Activated CD4-positive, alpha-beta memory T cell treated with anti-CD3 and anti-CD28 coated beads, Interleukin-2, amount 10 ng/mL, durations not matched to agents 7 days and 5 days (primary cell): Measurements from ENCODE around the gene SMARCD3. TPM values are rescaled to one million over a fixed set of nuclear protein-coding genes. Genes with fewer than 3 reads are reported as not detected.

Source experiments
- CTCF ChIA-PET: fragments of 350-600 bp; sonication (Branson Sonifier 250); formaldehyde crosslinking; loops from one replicate; lab custom pipeline; 2021; ENCODE audit warnings: antibody characterized with exemption, inconsistent platforms; lab: Charles Lee
- POLR2A ChIA-PET: fragments of 350-600 bp; sonication (Branson Sonifier 250); formaldehyde crosslinking; loops from one replicate; lab custom pipeline; 2021; ENCODE audit warnings: antibody characterized with exemption; lab: Charles Lee
- DNase-seq: peaks from one replicate; pipeline ENCODE4 v3.0.0-alpha.2; 2020
- H3K27ac Mint-ChIP-seq: one replicate; pipeline ENCODE4 v1.8.0; 2021; ENCODE audit warnings: mild to moderate bottlenecking, mixed read lengths
- H3K27me3 Mint-ChIP-seq: one replicate; pipeline ENCODE4 v1.8.0; 2021; ENCODE audit warnings: mixed read lengths
- H3K36me3 Mint-ChIP-seq: one replicate; pipeline ENCODE4 v1.8.0; 2021; ENCODE audit warnings: low read depth, mixed read lengths
- H3K4me1 Mint-ChIP-seq: one replicate; pipeline ENCODE4 v1.8.0; 2021; ENCODE audit warnings: mixed read lengths
- H3K4me3 Mint-ChIP-seq: one replicate; pipeline ENCODE4 v1.8.0; 2021; ENCODE audit warnings: mild to moderate bottlenecking, mixed read lengths
- H3K9me3 Mint-ChIP-seq: one replicate; pipeline ENCODE4 v1.8.0; 2021; ENCODE audit warnings: mixed read lengths
- total RNA-seq, 2 experiments: library from RNA; stranded (reverse); gene quantifications; one replicate each; pipeline ENCODE4 v1.2.3, GENCODE V29; 2021

SMARCD3 gene
- total RNA-seq, 2 experiments from 2014 or later = 1.5 to 2.7 TPM

DNA sequence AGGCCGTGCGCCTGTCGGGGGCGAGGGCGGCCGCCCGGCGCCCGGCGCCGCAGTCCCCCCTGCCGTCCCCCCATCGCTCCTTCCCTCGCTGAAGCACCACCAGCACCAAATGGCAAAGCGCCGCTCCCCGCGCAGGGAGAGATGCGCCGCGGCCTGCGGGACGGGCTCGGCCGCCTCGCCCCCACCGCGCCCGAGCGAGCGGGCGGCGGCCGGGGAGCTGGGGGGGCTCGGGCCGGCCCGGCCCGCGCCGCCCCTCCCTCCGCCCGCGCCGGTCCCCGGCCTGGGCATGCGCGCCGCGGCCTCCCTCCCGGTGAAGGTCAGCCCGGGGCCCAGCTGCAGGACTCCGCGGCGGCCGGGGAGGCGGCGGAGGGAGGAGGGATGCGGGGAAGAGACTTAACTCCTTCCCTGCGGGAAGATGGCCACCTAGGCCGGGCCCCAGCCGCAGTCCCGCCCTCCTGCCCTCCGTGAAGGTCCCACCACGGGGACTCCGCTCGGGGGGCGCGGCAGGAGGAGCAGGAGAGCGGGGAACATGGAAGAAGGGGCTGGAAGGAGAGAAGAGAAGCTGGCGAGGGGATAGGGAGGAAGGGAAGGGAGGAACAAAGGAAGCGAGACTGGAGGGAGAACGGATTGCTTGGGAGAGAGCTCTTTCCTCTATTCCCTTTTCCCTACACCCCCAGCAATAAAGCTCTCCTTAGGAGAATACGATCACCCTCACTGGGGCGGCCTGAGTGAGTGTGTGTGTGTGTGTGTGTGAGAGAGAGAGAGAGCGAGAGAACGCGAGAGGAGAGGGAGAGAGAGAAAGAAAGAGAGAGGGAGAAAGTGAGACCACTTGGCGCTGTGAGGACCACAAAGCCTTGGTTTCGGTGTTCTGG lies 3.4 kb upstream of the SMARCD3 start:
- Mint-ChIP-seq H3K4me1 (peaks cover 18% of the 10 kb centered on the region), H3K4me3 (no peak overlapping the region), H3K9me3 (no peaks in the 10 kb centered on the region), H3K27me3 (peaks cover 82% of the 10 kb centered on the region), H3K36me3 (no peaks in the 10 kb centered on the region), H3K27ac (no peak overlapping the region)
- CTCF ChIA-PET = interaction anchor here (1.5 kb wide), 1 partner anchor 8 kb away, joined by 3 read pairs; no protein-coding TSS in a partner anchor
- POLR2A ChIA-PET = no interaction called here
- DNase-seq = no peak

DNA sequence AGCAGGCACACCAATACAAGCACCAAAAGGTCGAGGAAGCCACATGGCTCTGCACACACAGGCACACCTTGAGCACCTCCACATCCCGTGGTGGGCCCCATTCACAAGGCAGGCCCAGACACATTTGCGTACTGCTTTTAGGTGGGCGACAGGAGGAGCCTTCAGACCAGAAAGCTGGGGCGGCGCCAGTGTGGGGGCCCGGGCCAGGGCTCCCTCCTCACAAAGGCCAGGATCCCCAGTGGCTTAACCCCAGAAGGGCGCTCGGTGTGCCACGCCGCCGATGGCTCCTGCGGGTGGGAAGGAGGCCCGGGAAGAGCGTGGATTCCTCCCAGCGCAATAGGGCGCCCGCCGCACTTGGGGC lies 2.8 kb upstream of the SMARCD3 start:
- Mint-ChIP-seq H3K27me3 (peaks cover 83% of the 10 kb centered on the region), H3K4me1 (peaks cover 18% of the 10 kb centered on the region), H3K4me3 (no peak overlapping the region), H3K27ac (no peak overlapping the region), H3K9me3 (no peaks in the 10 kb centered on the region), H3K36me3 (no peaks in the 10 kb centered on the region)
- CTCF ChIA-PET = no interaction called here
- POLR2A ChIA-PET = no interaction called here
- DNase-seq = no peak

DNA sequence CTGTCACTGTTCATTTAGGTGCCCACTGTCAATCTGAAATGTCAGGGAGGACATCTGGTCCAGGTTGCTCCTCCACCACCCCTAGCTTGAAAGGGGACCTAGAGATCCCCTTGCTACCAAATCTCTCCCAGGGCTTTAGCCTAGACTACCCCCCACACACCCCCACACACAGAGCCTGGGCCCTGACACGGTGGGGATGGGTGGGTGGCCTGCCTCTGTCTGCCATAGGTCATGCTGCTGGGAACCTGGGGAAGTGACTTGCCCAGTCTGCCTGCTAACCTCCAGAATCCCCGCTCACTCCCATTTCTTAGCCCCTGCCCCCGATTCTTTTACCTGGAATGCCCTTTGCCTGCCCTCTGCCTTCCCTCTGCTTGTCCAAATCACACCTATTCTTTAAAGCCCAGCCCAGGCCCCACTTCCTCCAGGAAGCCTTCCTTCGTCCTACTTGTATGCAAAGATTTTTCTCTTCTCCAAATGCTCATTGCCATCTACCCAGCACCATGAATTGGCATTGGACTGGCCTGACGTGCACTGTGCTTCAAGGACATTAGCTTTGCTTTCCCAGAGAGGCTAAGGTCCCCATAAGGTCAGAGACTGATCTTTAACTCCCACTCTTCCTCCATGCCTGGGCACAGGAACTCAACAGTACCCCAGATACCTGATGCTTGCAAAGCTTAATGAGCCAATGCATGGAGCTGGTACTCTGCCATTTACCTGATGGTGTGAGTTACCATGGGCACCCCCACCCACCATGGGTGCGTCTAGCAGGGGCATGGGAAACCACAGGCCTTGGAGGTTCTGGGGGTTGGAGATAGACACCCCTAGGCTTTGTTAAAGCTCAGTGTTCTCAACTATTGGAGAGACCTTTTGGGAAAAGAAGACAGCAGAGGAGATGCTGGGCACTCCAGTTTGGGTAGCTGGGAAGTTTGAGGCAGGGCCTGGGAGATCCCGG lies 2.0 kb upstream of the SMARCD3 start:
- CTCF ChIA-PET = no interaction called here
- POLR2A ChIA-PET = no interaction called here

DNA sequence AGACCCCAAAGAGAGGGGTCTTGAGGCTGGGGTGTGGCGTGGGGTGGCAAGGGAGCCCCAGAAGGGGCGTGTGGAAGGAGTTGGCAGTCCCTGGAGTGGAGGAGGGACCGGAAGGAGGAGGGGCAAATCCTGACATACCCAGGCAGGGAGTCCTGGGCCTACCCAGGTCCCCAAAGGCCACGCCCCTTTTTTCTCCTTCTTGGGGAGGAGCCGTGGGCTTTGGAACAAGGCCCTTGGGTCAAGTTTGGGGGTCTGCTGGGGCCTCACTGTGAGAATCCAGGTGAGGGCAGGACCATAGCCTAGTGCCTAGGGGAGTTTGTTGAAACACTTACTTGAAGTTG lies 1.2 kb upstream of the SMARCD3 start:
- no peak overlapping the region for H3K27ac Mint-ChIP-seq
- no peaks in the 10 kb centered on the region for H3K9me3 Mint-ChIP-seq
- H3K4me3 Mint-ChIP-seq = no peak overlapping the region
- peaks cover 81% of the 10 kb centered on the region for H3K27me3 Mint-ChIP-seq
- ChIA-PET CTCF (no interaction called here), POLR2A (no interaction called here)
- H3K36me3 Mint-ChIP-seq = no peaks in the 10 kb centered on the region
- no peak for DNase-seq
- peaks cover 26% of the 10 kb centered on the region for H3K4me1 Mint-ChIP-seq

More for the DNA sequence above, 2.0 kb upstream of the SMARCD3 start:
- Mint-ChIP-seq H3K27me3 (peaks cover 85% of the 10 kb centered on the region), H3K9me3 (no peaks in the 10 kb centered on the region), H3K4me1 (peaks cover 22% of the 10 kb centered on the region), H3K36me3 (no peaks in the 10 kb centered on the region), H3K27ac (no peak overlapping the region), H3K4me3 (no peak overlapping the region)
- DNase-seq = no peak

DNA sequence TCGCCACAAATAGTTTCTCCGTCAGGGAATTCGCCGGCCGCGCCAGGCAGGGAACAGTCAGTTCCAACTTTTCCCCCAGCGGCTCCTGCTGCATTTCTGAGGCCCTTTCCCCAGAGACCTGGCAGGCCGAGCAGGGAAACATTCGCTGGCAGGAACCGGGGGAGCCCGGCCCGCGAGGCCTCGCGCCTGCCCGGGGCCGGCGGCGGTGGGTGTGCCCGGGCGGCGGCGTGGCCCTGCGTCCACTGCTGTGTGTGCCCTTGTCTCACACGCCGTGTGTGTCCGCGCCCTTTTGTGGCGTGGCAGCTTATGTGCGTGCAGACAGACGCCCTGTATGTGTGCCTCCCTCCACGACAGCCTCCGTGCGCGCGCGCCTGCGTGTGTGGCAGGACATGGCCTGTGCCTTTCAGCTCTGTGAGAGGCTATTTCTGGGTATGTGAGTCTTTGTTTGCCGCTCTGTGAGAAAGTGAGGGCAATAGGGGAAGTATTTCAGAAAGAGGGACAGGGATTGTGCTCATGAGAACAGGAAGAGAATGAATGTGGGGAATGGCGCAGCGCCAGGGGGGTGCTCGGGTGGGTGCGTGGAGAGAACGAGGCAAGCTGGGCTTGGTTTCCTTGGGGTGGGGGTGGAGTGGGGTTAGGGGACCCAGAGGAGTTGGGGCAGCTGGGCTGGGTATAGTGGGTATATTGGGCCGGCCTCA lies 689 bp upstream of the SMARCD3 start:
- Mint-ChIP-seq H3K9me3 (no peaks in the 10 kb centered on the region), H3K4me3 (no peak overlapping the region), H3K27ac (no peak overlapping the region), H3K27me3 (peaks cover 80% of the 10 kb centered on the region), H3K4me1 (peaks cover 31% of the 10 kb centered on the region), H3K36me3 (no peaks in the 10 kb centered on the region)
- ChIA-PET CTCF (interaction anchor here (0.6 kb wide), 1 partner anchor 18 kb away, joined by 4 read pairs; no protein-coding TSS in a partner anchor), POLR2A (no interaction called here)
- no peak for DNase-seq

DNA sequence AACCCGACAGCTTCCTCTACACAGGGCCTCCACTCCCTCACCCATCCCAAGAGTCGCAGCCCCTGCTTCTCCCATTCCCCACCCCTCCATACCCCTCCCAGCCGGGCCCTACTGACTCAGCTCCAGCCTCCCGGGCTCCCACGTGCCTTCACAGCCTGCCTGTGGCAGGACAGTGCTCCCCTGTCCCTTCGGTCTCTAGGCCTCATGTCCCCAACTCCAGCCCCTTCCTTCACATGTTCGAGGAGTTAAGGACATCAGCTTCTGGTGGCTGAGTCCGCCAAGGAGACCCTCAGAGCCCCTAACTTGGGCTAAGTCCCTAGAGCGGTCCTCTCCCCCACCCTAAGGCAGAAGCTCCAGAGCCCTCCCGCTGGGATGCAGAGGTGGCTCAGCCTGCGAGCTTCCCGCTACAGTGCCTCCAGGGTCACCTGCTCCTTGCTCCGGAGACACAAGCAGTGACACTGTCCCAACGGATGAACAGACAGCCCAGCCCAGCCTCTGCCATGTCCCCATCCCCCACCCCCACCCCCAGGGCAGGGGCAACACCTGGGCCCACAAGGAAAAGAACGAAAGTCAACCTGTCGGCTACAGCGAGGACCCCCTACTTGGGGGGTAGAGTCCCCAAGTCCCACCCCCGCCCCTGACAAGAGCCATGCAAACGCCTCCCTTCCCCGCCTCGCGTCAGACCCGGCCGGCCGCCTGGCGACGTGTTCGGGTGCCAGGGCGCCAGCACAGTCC lies 716 bp downstream of the SMARCD3 start:
- Mint-ChIP-seq H3K4me1 (peaks cover 45% of the 10 kb centered on the region), H3K9me3 (no peaks in the 10 kb centered on the region), H3K27me3 (peaks cover 67% of the 10 kb centered on the region), H3K4me3 (no peak overlapping the region), H3K36me3 (no peaks in the 10 kb centered on the region), H3K27ac (no peak overlapping the region)
- POLR2A ChIA-PET = no interaction called here
- no peak for DNase-seq
- CTCF ChIA-PET = interaction anchor here (0.7 to 1.8 kb wide), 5 partner anchors 12 to 124 kb away, joined by 3 to 6 read pairs (median 4); partner anchors contain the start of gene ABCF2

DNA sequence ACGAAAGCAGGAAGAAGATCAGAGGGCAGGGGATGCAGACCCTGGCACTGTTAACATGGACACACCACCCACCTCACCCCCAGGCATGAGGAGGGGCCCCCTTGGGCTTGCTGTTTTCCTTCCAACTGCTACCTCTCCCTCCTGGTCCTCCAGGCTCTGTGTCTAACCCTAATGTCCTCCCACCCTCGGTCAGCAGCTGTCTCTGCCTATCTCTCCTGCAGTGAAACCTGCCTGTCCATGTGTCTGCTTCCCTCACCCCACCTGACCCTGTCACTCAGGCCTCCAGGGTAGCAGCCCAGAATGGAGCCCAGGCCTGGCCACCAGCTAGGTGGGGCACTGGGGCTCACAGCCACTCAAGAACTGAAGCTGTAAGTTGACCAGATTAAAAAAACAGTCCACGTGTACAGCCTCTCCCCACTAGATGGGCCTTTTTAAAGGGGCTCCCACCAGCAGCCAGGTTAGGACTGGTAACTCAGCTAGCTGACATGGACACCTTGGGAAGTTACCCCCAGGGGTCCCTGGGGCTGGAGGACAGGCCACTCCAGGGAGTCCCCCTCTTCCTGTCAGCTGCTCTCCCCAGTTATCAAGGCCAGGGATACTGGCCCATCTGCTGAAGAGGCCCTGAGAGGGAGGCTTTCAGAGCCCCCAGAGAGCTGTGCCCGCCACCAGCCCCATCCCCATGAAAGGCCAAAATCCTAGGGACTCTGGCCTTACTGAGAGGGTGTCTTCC lies 1.5 kb downstream of the SMARCD3 start:
- peaks cover 45% of the 10 kb centered on the region for H3K4me1 Mint-ChIP-seq
- no peak overlapping the region for H3K27ac Mint-ChIP-seq
- POLR2A ChIA-PET = interaction anchor here (0.9 kb wide), 1 partner anchor 96 kb away, joined by 4 read pairs; no protein-coding TSS in a partner anchor
- CTCF ChIA-PET = interaction anchor here (0.7 to 1.8 kb wide), 5 partner anchors 13 to 123 kb away, joined by 3 to 6 read pairs (median 4); partner anchors contain the start of gene ABCF2
- no peaks in the 10 kb centered on the region for H3K9me3 Mint-ChIP-seq
- H3K4me3 Mint-ChIP-seq = no peak overlapping the region
- H3K36me3 Mint-ChIP-seq = no peaks in the 10 kb centered on the region
- peaks cover 60% of the 10 kb centered on the region for H3K27me3 Mint-ChIP-seq
- DNase-seq = no peak

DNA sequence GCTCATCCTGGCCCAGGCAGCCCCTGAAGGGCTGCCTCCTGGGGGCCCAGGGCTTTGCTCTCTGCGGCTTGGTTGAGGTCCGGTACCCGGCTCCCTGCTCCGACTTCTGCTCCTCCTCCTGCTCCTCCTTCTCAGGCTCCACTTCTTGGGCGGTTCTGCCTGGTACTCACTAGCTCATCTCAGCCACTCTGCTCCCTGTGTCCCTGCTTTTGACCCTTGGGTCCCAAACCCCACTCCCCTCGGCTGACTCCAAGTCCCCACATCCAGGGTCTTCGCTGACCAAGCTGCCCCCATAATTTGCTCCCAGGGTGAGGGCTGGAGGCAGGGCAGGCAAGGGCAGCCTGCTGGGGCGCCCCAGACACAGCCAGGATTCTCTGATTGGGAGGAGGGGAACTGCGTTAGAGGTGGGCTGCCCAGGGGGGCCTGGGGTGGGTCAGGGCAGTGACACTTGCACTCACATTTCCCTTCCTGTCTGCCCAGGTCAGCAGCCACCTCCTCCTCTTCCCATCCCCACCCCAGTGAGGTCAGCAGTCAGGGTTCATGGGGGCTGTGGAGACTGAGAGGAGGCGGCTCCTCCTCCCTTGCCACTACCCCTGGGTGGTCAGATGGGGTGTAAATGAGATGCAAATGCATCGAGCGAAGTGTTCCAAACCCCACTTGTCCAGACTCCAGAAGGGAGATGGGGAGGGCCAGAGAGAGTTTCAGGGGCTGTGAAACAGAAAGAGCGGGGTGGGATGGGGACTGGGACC lies 2.2 kb downstream of the SMARCD3 start:
- ChIA-PET POLR2A (interaction anchor here (0.9 kb wide), 1 partner anchor 97 kb away, joined by 4 read pairs; no protein-coding TSS in a partner anchor), CTCF (interaction anchor here (1.0 to 1.4 kb wide), 2 partner anchors 13 to 19 kb away, joined by 3 to 5 read pairs; partner anchors contain the start of gene ABCF2)
- no peak for DNase-seq
- Mint-ChIP-seq H3K27ac (no peak overlapping the region), H3K36me3 (no peaks in the 10 kb centered on the region), H3K27me3 (peaks cover 58% of the 10 kb centered on the region), H3K4me3 (no peak overlapping the region), H3K9me3 (no peaks in the 10 kb centered on the region), H3K4me1 (peaks cover 45% of the 10 kb centered on the region)

DNA sequence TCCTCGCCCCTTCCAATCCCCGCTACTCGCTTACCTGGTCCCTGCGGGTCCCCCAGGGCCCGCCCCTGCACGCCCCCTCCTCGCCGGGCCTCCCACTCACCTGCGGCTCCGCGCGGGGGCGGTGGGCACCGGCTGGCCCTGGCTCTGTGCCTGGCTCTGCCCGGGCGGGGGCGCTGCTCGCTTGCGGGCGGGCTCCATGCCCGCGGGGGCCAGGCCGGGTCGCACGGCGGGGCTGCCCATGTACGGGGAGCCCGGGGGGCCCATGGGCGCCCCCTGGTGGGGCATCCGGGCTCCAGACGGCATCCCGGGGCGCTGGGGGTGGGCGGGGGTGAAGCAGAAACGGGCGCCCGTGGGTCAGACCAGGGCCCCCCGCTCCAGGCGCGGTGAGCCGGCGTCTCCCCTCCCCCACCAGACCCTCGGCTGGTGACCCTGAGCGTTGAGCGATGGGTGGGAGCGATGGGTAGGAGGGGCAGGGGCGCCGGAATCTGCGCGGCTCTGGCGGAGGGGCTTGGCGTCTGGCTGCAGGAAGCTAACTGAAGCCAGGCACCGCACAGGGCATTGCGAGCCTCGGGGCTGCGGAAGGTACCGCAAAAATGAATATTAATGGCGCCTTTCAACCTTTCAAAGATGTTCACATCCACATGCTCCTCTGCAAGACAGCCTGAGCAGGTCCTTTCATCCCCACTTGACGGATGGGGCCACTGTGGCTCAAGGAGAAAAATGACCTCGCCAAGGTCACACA lies 3.0 kb downstream of the SMARCD3 start:
- Mint-ChIP-seq H3K36me3 (no peaks in the 10 kb centered on the region), H3K4me1 (peaks cover 42% of the 10 kb centered on the region), H3K27ac (no peak overlapping the region), H3K4me3 (no peak overlapping the region), H3K9me3 (no peaks in the 10 kb centered on the region), H3K27me3 (peaks cover 51% of the 10 kb centered on the region)
- peak; percentile 64 for DNase-seq
- ChIA-PET CTCF (interaction anchor here (1.0 to 3.7 kb wide), 6 partner anchors 12 to 109 kb away, joined by 3 to 47 read pairs (median 14); partner anchors contain the start of genes ABCF2 and CHPF2), POLR2A (no interaction called here)

DNA sequence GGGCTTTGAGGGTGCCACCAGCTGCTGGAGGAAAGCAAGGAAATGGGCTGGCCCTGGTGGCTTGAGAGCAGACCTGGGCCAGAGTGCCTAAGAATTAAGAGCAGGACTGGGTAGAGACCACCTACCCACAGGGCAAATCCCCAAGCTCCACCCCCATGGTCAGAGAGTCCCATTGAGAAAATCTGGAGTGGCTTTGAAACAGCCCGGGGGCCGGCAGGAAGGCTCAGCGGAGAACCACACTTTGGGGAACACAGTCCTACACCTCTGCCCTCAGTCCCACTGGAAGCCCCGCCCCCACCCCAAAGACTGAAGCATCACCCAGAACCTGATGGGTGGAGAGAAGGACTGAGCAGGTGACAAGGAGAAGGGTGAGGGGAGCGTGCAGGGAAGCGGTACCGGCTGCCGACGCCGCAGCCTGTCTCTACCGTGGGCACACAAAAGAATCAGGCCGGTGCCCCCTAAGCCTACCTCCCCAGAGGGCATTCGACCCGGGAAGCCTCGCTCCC lies 3.6 kb downstream of the SMARCD3 start:
- no peak overlapping the region for H3K27ac Mint-ChIP-seq
- DNase-seq = no peak
- ChIA-PET POLR2A (interaction anchor here (2.8 to 3.4 kb wide), 2 partner anchors 12 to 18 kb away, joined by 19 to 38 read pairs; partner anchors contain the start of genes ABCF2 and CHPF2), CTCF (interaction anchor here (0.6 to 3.7 kb wide), 38 partner anchors 8 to 358 kb away, joined by 3 to 47 read pairs (median 4); partner anchors contain the start of genes ABCF2, CHPF2 and GBX1)
- H3K27me3 Mint-ChIP-seq = peaks cover 45% of the 10 kb centered on the region
- no peak overlapping the region for H3K4me3 Mint-ChIP-seq
- no peaks in the 10 kb centered on the region for H3K9me3 Mint-ChIP-seq
- H3K36me3 Mint-ChIP-seq = peaks cover 4% of the 10 kb centered on the region
- peaks cover 37% of the 10 kb centered on the region for H3K4me1 Mint-ChIP-seq
